Skeletal muscle cell (primary cell): ENCODE data around the gene VRK3.
"Not testable (repeated sequence)": the region's sequence is repeated elsewhere in the genome, so short reads cannot be mapped to it uniquely, and the experiment has no call there.

Experiments
- DNase-seq: peaks from one replicate; pipeline ENCODE4 v3.0.0-alpha.2; 2010; ENCODE audit warnings: low read depth
- H3K4me3 ChIP-seq: 2 replicates; pipeline ENCODE4 v1.5.1; 2011; ENCODE audit warnings: low read depth, mild to moderate bottlenecking, control low read depth, low read length, moderate library complexity

VRK3 gene

DNA sequence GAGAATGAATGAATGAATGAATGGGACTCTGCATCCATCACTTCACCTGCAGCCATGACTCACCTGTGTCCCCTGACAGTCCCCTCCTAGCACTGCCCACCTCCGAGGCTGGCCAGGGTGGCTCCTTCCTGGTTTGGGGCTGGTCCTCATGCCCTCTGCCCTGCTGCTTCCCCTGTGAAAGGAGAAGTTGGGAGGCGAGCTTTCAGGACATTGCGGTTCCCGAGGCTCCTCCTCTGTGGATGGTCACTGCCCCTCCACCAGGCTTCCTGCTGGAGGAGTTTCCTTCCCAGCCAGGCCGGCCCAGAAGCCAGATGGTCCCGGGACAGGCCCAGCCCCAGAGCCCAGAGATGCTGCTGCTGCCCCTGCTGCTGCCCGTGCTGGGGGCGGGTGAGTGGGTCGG is 55.8 kb downstream of the VRK3 start:
- not testable (repeated sequence) for H3K4me3 ChIP-seq, DNase-seq

DNA sequence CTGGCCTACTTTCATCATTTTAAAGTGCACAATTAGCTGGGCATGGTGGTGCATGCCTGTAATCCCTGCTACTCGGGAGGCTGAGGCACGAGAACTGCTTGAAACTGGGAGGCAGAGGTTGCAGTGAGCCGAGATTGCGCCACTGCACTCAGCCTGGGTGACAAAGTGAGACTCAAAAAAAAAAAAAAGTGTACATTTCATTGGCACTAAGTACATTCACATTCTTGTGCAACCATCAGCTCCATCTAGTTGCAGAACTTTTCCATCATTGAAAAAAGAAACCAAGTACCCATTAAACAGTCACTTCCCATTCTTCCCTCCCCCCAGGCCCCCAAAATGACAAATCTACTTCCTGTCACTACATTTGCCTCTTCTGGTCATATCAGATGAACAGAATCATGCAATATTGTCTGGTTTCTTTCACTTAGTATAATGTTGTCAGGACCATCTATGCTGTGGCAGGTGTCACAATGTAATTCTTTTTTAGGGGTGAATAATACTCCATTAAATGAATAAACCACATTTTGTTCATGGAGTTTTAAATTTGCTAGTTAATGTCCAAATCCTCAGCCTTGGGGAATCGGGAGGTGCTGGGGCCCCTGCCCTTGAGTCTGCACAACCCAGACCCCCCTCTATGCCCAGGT is 56.8 kb downstream of the VRK3 start:
- DNase-seq, result no peak
- no peak overlapping the region for H3K4me3 ChIP-seq

DNA sequence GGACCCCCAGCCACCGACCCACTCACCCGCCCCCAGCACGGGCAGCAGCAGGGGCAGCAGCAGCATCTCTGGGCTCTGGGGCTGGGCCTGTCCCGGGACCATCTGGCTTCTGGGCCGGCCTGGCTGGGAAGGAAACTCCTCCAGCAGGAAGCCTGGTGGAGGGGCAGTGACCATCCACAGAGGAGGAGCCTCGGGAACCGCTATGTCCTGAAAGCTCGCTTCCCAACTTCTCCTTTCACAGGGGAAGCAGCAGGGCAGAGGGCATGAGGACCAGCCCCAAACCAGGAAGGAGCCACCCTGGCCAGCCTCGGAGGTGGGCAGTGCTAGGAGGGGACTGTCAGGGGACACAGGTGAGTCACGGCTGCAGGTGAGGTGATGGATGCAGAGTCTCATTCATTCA is 64.2 kb downstream of the VRK3 start, which contains the start of gene SIGLEC11:
SIGLEC11 (minus strand) TSS at position 193 of the 400 bp plus-strand sequence; CDS start at position 102, 91 bp downstream.
- H3K4me3 ChIP-seq, DNase-seq: not testable (repeated sequence)

DNA sequence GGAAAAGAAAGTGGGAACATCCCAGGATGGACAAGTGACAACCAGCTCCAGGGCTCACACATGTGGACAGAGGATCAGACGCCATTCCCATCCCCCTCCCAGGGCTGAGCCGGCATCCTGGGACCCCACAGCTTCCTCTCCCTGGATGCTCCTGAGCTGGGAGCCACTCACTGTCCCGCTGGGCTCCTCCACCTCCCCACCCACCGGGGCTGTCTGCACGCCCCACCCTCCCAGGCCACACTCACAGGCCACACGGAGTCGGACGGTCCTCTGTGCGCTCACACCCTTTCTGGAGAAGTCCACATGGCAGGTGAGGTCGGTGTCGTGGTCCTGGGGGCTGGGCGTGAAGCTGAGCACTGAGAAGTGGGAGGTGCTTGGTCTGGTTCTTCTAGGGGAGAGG is 65.3 kb downstream of the VRK3 start:
- not testable (repeated sequence) for DNase-seq, H3K4me3 ChIP-seq

DNA sequence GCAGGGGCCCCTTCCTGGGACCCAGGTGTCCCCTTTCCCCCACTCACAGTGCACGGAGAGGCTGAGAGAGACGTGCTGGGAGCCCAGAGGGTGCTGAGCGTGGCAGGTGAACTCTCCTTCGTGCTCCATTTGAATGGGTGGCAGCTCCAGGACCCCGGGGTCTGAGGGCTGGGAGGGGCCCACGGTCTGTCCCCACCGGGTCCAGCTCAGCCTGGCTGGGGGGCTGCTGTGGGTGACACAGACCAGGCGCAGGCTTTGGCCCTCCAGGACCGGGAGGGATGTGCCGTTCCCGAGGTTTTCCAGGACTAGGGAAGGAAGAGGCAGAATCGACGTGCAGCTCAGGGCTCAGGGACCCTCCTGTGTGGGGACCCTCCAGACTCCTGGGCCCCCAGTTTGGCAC is 66.6 kb downstream of the VRK3 start:
- DNase-seq, H3K4me3 ChIP-seq: not testable (repeated sequence)

DNA sequence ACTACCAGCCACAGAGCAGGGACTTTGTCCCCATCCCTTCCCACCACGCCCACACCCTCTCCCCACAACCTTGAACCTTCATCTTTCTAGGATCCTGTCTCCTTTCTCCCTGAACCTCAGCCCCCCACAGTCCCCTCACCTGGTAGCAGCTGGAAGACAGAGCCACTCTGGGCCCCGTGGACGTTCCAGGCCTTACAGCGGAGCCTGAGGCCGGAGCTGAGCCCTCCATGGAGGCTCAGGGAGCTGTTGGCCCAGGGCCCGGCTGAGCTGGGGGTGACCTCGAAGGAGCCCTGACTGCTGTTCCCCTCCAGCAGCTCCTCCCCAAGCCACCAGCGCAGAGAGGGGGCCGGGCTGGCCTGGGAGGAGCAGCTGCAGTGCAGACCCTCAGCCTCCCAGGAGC is 67.0 kb downstream of the VRK3 start:
- not testable (repeated sequence) for H3K4me3 ChIP-seq

DNA sequence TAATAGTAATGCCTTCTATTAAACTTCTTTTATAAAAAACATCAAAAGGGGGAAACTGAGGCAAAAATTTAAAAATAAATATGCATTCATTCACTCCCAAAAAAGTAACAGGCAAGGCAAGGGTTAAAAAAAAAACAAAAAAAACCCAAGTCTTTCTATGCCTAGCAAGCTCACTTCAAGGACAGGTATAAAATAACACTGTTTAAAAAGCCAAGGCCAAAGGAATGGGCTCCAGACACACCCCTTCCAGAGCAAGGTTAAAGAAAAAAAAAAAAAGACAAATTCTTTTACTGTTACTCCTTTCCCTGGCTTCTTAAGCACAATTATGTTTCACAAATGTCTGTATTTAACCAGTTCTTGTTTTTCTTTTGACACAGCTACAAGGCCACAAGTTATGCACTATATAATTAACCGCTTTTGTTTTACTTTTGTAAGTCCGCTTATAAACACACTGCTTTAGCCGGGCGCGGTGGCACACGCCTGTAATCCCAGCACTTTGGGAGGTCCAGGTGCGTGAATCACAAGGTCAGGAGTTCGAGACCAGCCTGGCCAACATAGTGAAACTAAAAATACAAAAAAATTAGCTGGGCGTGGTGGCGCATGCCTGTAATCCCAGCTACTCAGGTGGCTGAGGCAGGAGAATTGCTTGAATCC is 67.8 kb downstream of the VRK3 start:
- no peak for DNase-seq
- no peak overlapping the region for H3K4me3 ChIP-seq

More for the DNA sequence above, 67.0 kb downstream of the VRK3 start:
- not testable (repeated sequence) for DNase-seq

DNA sequence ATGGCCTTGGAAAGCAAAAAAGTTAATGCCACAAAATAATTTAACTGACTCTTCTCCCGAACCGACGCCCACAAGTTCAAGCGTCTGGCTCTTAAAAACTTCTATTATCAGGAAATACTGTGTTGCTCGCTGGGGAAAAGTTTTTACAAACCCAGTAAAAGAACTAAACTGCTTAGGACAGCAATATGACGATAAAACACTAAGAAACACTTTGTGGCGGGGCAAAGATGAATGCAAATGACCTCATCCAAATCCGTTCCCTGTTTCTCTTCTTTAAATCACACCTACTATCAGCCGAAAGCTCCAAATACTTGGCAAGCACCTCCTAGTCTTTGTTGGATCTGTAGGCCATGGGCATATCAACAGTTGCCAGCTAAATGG is 69.1 kb downstream of the VRK3 start:
- no peak for DNase-seq
- H3K4me3 ChIP-seq, result no peak overlapping the region

DNA sequence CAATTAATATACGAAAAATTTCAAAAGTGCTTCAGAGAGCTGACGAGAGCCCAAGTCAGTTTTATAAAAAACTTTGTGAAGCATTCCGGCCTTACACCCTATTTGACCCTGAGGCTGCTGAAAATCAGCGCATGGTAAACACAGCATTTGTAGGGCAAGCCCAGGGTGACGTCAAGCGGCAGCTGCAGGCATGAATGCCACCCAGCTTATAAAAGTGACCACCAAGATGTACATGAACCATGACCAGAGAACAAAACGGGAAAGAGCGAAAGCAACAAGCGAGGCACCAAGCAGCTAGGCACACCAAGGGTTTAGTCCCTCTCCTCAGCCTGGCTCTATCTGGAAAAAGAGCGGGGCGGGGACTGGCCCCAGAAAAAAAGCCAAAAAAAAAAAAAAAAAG is 70.2 kb downstream of the VRK3 start:
- H3K4me3 ChIP-seq, result no peak overlapping the region
- DNase-seq, result no peak

DNA sequence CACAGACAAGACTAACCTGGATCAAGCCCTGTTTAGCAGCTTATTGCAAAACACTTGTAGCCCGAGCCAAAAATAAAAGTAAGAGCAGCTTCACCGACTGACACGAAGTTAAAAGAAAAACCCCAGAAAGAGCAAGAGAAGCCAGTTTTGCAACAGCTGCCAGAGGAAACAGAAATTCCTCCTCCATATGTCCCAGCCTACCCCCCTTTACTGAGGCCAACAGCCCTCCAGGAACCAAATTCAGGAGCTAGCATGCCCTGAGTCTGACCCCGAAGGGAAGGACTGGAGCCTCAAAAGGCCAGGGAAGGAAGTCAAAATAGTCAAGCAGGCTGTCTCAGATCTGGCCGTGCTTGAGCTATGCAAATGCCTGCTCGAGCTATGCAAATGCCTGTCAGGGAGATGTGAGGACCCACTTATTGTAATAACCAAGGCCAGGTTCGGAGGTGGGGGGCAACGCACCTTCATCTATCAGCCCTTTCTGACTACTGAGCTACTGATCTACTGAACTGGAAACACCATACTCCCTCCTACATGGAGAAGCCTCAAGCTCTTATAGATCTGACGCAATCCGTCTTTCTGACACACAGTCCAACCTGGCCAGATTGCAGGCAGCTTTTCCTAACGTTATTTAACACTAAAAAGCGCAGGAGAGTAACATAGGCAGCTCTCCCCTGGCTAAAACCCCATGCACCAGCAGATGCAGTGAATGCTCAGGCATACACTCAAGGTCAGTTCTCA is 70.9 kb downstream of the VRK3 start:
- no peak for DNase-seq
- H3K4me3 ChIP-seq, result no peak overlapping the region

DNA sequence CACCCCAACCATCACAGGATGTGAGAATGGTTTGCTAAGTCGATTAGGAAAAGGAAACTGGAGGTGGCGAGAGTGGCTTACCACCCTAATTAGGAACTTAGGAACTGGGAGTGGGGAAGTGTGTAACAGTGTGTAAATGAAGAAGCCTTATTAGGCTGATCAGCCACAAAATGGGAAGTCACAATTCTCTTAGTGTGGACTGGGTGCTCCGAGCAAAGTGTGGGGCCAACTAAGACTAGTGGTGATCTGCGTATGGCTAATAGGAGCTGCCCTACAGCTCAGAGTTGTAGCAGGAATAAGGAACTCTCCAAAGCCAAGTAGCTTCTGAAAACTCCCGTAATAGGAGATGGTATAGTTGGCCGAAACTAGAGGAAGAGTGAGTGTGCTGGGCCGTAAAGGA is 71.8 kb downstream of the VRK3 start:
- H3K4me3 ChIP-seq, result no peak overlapping the region
- DNase-seq, result no peak

DNA sequence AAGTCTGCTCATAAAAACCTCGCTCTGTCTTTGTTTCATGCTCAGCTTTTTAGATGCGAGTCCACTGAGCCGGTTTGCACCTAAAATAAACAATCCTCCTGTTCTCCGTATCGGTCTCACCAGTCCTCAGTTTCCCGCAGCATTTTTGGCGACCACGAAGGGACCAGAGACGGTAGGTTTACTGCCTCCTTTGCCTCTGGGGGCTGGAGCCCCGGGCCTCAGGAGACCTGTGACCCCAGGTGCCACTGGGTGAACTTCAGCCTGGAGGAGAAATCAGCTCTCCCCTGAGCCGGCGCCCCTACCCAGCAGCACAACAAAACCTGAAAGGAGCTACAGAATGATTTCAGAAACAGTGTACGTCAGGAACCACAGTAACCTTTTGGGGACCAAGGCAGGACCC is 72.3 kb downstream of the VRK3 start:
- no peak overlapping the region for H3K4me3 ChIP-seq
- DNase-seq, result no peak

DNA sequence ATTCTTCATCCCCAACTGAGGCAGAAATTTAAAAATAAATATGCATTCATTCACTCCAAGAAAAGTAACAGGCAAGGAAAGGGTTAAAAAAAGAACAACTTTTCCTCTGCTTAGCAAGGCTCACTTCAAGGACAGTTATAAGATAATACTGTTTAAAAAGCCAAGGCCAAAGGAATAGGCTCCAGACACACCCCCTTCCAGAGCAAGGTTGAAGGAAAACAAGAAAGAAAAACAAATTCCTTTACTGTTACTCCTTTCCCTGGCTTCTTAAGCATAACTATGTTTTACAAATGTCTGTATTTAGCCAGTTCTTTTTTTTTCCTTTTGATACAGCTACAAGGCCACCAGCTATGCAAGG is 72.7 kb downstream of the VRK3 start:
- no peak overlapping the region for H3K4me3 ChIP-seq
- DNase-seq, result no peak

DNA sequence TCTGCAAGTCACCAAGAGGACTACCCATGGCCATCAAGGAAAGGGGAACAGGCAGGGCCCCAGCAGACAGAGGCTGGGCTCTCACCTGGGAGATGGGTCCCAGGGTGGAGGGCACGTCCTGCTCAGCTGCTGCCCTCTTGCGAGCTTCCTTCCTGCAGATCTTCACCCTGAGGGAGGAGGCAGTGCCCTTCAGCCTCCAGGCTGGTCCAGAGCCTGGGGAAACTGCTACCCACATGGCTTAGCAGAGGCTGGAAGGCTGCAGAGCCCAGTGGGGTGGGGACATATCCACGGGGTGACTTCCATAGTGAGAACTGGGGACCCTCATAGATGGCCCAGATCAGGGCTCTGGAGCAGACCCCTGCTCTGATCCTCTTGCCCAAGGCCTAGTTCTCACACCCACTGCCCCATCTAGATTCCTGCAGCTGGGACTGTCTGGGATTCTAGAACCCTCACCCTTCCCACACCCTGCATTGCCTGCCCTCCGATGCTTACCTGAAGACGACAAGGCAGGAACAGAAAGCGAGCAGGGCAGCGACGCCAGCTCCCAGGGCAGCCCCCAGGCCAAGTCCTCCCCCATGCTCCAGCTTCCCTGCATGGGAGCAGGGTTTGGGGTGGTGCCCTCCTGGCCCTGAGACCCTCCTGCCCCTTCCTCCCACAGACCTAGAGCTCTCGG is 73.2 kb downstream of the VRK3 start:
- no peak overlapping the region for H3K4me3 ChIP-seq
- no peak for DNase-seq

DNA sequence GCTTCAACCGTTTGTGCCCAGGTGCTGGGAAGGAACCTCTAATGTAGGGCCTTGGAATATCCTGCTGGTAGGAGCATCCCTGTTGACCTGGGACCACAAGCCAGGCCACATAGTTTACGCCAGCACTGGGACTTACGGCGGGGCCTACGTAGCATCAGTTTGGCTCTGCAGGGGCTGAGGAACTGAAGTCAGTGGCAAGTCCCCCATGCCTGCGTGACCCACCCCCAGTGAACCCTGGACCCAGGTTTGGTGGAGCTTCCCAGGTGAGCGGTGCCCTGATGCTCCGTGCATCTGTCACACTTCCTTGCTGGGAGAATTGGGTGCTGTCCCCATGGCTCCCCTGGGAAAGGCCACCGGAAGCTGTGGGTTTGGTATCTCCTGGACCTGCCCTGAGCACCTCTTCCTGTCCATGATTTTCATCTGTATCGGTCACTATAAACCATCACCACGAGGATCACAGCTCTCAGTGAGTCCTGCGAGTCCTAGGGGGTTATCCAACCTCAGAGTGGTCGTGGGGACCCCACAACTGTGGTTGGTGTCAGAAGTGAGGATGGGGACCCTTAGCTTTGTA is 74.1 kb downstream of the VRK3 start:
- DNase-seq, result no peak
- H3K4me3 ChIP-seq, result no peak overlapping the region

DNA sequence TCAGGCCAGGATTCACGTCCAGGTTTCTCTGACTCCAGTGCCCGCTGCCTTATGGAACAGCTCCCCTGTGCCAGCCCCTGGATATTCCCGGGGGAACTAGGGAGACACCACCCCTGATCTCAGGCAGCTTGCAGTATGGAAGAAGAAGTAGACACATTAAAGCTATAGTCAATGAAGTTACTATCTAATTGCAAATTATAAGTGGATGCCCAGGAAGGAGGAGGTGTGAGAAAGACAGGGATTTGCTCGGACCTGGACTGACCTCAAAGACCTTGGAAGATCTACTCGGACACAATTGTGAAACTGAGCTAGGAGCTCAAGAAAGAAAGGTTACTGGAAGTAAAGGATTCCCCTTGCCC is 74.6 kb downstream of the VRK3 start:
- no peak for DNase-seq
- no peak overlapping the region for H3K4me3 ChIP-seq

DNA sequence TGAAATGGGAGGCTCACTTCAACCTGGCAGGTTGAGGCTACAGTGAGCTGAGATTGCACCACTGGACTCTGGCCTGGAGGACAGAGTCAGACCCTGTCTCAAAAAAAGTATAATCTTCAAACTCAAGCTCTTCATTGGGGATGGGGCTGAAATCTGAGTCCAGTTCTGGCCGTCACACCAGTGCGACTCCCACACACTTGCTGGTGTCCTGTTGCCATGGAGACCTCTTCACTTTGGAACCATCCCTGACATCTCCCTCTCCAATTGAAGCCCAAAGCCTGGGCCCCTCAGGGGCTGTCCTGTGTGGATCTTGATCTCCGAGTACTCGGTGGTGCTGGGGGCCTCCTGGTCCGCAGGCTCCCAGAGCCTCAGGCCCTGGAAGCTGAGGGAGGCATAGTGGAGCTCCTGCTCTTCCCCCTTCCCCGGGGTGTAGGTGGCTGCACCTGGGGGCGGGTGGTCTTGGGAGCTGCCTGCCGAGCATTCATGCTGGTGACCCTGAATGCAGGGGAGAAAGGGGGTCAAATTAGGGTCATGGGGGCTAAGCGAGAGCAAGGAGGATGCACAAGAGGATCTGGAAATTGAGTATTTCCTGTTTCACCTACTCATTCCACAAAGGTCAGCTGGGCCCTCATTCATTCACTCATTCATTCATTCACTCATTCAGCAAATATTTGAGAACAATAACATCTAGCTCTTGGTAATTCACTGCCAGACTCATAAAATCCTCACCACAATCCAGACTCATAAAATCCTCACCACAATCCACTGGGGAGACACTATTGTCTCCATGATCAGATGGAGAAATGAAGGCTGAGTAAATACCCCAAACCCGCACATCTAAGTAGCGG is 75.2 kb downstream of the VRK3 start:
- no peak for DNase-seq
- H3K4me3 ChIP-seq, result no peak overlapping the region

DNA sequence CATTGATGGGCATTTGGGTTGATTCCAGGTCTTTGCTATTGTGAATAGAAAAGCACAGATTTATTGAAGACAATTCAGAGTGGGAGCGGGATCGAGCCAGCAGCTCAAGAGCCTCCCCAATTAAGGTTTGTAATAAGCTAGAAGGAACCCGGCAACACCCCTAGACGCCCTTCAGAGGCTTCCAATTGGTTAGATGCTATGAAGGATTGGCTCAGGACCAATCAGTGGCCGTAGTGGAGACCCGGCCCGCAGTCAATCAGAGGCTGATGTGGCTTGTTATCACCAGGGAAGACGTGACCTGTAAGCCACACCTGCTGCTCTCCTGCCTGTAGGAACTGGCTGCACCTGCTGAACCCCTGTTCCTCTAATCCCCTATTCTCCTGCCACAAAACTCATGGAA is 78.8 kb downstream of the VRK3 start:
- DNase-seq, result no peak
- H3K4me3 ChIP-seq, result no peak overlapping the region

DNA sequence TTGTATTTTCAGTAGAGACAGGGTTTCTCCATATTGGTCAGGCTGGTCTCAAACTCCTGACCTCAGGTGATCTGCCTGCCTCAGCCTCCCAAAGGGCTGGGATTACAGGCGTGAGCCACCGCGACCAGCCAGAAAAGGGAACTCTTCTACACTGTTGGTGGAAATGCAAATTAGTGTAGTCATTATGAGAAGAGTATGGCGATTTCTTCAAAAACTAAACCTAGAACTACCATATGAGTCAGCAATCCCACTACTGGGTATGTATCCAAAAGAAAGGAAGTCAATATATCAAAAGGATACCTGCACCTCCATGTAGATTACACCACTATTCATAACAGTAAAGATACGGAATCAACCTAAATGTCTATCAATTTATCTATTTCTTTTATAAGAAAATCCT is 80.6 kb downstream of the VRK3 start:
- not testable (repeated sequence) for DNase-seq

More for the DNA sequence above, 80.6 kb downstream of the VRK3 start:
- H3K4me3 ChIP-seq, result not testable (repeated sequence)
